ENCODE measurements around the gene OR51B4. TPM values are rescaled to one million over a fixed set of nuclear protein-coding genes. Genes with fewer than 3 reads are reported as not detected.
"Not testable (repeated sequence)": the region's sequence is repeated elsewhere in the genome, so short reads cannot be mapped to it uniquely, and the experiment has no call there.

Gene OR51B4
- total RNA-seq, 1 donor from 2014 or later: not detected

DNA sequence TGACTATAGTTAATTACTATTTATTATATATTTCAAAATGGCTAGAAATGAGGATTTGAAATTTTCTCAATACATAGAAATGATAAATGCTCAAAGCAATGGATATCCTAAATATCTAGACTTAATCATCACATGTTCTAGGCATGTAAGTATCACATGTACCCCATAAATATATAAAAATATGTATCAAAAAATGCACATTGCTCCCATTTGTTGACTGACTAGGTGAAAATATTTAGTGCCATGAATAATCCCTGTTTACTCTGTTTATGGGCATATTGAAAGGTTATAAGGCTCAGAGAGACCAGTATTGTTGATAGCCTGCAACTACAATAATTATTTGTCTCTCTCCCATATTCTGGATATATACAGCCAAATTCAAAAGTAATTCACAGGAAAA is 35.1 kb downstream of the OR51B4 start:
- no peaks in the 10 kb centered on the region for H3K4me1 ChIP-seq
- H3K27me3 ChIP-seq: no peaks in the 10 kb centered on the region
- H3K36me3 ChIP-seq: no peaks in the 10 kb centered on the region
- no peak overlapping the region for H3K27ac ChIP-seq
- TF ChIP-seq CTCF (IDR thresholded peaks at IDR 0.05): no peak
- H3K4me3 ChIP-seq: no peak overlapping the region
- intact Hi-C loops (cut with DNase I): no loop called here
- no peaks in the 10 kb centered on the region for H3K9me3 ChIP-seq
- DNase-seq (no peak), ATAC-seq (no peak)

DNA sequence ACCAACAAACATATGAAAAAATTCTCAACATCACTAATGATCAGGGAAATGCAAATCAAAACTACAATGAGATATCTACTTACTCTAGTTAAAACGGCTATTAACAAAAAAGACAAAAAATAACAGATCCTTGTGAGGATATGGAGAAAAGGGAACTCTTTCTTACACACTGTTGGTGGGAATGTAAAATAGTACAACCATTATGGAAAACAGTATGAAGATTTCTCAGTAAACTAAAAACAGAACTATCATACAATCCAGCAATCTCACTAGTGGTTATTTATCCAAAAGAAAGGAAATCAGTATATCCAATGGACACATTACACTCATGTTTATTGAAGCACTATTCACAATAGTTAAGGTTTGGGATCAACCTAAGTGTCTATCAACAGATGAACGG is 35.9 kb downstream of the OR51B4 start:
- no peak for ATAC-seq
- DNase-seq: no peak
- H3K4me1 ChIP-seq: no peaks in the 10 kb centered on the region
- no peak overlapping the region for H3K4me3 ChIP-seq
- no peaks in the 10 kb centered on the region for H3K27me3 ChIP-seq
- H3K27ac ChIP-seq: no peak overlapping the region
- H3K9me3 ChIP-seq: no peaks in the 10 kb centered on the region
- H3K36me3 ChIP-seq: no peaks in the 10 kb centered on the region
- no peak for TF ChIP-seq CTCF (IDR thresholded peaks at IDR 0.05)
- intact Hi-C loops (cut with DNase I): no loop called here

DNA sequence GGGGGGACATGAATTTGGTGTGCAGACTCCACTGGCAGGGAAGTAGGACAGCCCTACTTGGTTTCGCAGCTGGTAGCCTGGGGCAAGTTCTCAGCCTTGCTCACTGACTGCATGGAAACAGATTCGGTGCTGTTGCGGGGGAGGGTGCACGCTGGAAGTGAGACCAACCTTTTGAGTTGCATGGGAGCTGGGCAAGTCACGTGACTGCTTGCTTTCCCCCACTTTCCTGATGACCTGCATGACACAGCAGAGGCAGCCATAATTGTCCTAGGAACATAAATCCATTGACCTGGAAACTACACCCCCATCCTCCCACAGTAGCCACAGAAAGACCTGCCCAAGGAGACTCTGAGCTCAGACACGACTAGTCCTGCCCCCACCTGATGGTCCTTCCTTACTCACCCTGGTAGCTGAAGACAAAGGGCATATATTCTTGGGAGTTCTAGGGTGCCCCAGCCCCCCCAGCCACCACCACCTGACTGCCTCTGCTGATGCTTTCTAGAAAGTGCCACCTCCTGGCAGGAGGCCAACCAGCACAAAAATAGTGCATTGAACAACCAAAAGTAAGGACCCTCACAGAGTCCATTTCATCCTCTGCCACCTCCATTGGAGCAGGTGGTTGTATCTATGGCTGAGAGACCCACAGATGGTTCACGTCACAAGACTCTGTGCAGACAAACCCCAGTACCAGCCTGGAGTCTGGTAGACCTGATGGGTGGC is 43.0 kb downstream of the OR51B4 start:
- TF ChIP-seq CTCF (IDR thresholded peaks at IDR 0.05): no peak
- no peak for ATAC-seq

GRCh38 chr11:5257296-5257695 is 44.5 kb downstream of the OR51B4 start:
- TF ChIP-seq CTCF (IDR thresholded peaks at IDR 0.05): no peak
- intact Hi-C loops (cut with DNase I): no loop called here
- Histone ChIP-seq H3K4me1 (no peaks in the 10 kb centered on the region), H3K9me3 (no peaks in the 10 kb centered on the region), H3K36me3 (no peaks in the 10 kb centered on the region), H3K4me3 (no peak overlapping the region), H3K27ac (no peak overlapping the region), H3K27me3 (no peaks in the 10 kb centered on the region)
- ATAC-seq (no peak), DNase-seq (no peak)

More for the DNA sequence above, 43.0 kb downstream of the OR51B4 start:
- intact Hi-C loops (cut with DNase I): no loop called here
- H3K9me3 ChIP-seq: no peaks in the 10 kb centered on the region
- no peaks in the 10 kb centered on the region for H3K27me3 ChIP-seq
- DNase-seq: no peak
- no peaks in the 10 kb centered on the region for H3K36me3 ChIP-seq
- no peak overlapping the region for H3K4me3 ChIP-seq
- no peaks in the 10 kb centered on the region for H3K4me1 ChIP-seq
- H3K27ac ChIP-seq: no peak overlapping the region

- ATAC-seq; H3K36me3 ChIP-seq; H3K27ac ChIP-seq; H3K9me3 ChIP-seq; DNase-seq; H3K4me1 ChIP-seq; H3K4me3 ChIP-seq; intact Hi-C loops (cut with DNase I); H3K27me3 ChIP-seq: not testable (repeated sequence)
These were observed 46.9 kb downstream of the OR51B4 start, which contains the start of gene HBG2 for GRCh38 chr11:5254646-5255413. HBG2 (minus strand) TSS chr11:5254781; CDS start chr11:5254728, 53 bp downstream.

GRCh38 chr11:5254023-5254422 is 47.7 kb downstream of the OR51B4 start:
- DNase-seq; intact Hi-C loops (cut with DNase I): not testable (repeated sequence)
- peak; percentile 24 for ATAC-seq

DNA sequence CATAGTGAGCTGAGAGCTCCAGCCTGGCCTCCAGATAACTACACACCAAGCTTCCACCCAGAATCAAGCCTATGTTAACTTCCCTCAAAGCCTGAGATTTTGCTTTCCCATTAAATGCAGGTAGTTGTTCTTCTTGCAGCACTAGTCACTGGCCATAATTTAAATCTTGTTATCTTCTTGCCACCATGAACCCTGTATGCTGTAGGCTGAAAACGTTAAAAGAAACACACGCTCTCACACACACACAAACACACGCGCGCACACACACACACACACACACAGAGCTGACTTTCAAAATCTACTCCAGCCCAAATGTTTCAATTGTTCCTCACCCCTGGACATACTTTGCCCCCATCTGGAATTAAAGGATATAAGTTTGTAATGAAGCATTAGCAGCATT is 48.3 kb downstream of the OR51B4 start:
- H3K4me1 ChIP-seq; H3K27me3 ChIP-seq; DNase-seq; H3K27ac ChIP-seq; ATAC-seq; H3K9me3 ChIP-seq; H3K36me3 ChIP-seq; intact Hi-C loops (cut with DNase I); H3K4me3 ChIP-seq: not testable (repeated sequence)

More at GRCh38 chr11:5254023-5254422, 47.7 kb downstream of the OR51B4 start:
- not testable (repeated sequence) for H3K9me3 ChIP-seq, H3K36me3 ChIP-seq, H3K27me3 ChIP-seq, H3K27ac ChIP-seq, H3K4me3 ChIP-seq, H3K4me1 ChIP-seq

Measured in upper lobe of right lung (tissue), 1 donor.